Measurements from ENCODE around the gene ZNF808. TPM values are rescaled to one million over a fixed set of nuclear protein-coding genes. Genes with fewer than 3 reads are reported as not detected.

ZNF808 gene
- total and polyA plus RNA-seq, 2 of the 13 experiments (the other 11 are each of a cell fraction or from before 2014, with no cell fraction given), result 3.0 to 7.4 TPM

DNA sequence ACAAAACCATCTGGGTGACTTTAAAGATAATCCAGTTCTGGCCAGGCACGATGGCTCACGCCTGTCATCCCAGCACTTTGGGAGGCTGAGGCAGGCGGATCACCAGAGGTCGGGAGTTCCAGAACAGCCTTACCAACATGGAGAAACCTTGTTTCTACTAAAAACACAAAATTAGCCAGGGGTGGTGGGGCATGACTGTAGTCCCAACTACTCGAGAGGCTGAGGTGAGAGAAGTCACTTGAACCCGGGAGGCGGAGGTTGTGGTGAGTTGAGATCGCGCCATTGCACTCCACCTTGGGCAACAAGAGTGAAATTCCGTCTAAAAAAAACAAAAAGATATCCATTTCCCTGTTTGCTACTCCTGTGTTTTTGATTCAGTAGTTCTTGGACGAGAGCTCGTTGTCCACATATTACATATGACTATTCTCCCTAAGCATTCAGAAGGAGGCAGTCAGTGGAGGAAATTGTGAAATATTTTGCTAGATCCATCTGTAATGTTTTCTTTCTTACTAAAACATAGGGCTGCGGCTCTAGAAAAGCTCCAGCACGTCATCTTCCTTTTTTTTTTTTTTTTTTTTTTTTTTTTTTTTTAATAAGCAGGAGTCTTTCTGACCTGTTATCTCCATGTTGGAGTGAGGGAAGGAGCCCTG lies 76.2 kb downstream of the ZNF808 start:
- no peak for ATAC-seq
- Histone ChIP-seq H4K20me1 (ENCODE audit: insufficient read depth, low read length) (no peaks in the 10 kb centered on the region), H3K27ac (ENCODE audit: extremely low read length, insufficient read depth, low read length) (no peak overlapping the region), H3K36me3 (replicated peaks in 1 of 2; ENCODE audit: control insufficient read depth in 1 of 2, insufficient read depth in 2 of 2, low read length in 2 of 2) (no peaks in the 10 kb centered on the region), H3K4me3 (replicated peaks in 1 of 3; ENCODE audit: insufficient read depth in 1 of 3, low read depth in 2 of 3, low read length in 3 of 3) (no peak overlapping the region), H3K9ac (ENCODE audit: insufficient read depth, low read depth, low read length) (no peak overlapping the region), H2AFZ (ENCODE audit: low read length) (no peak overlapping the region), H3K9me3 (ENCODE audit: low read length) (peaks cover 33% of the 10 kb centered on the region), H3K79me2 (ENCODE audit: insufficient read depth, low read length) (peaks cover 9% of the 10 kb centered on the region), H3K27me3 (ENCODE audit: control insufficient read depth in 1 of 2, insufficient read depth in 2 of 2, low read length in 2 of 2) (no peaks in the 10 kb centered on the region), H3K4me1 (ENCODE audit: insufficient read depth, low read length) (peaks cover 17% of the 10 kb centered on the region), H3K4me2 (ENCODE audit: low read depth, low read length) (no peak overlapping the region)
- POLR2A ChIA-PET, result no interaction called here
- CTCF ChIA-PET (ENCODE audit: low intra/inter-chr PET ratio, low total read pairs), result no interaction called here
- in situ Hi-C loops (cut with HindIII; ENCODE audit: extremely low pct_ligation_motif_present, low pct_unique_long_range_greater_than_20kb), result no loop called here
- FAIRE-seq, result no peak
- TF ChIP-seq U2AF2 (IDR thresholded peaks at IDR 0.05; ENCODE audit: low read depth, low read length), result no peak
- no peak for TF ChIP-seq MZF1 (CRISPR knock-in tag; IDR thresholded peaks at IDR 0.05; ENCODE audit: borderline replicate concordance)
- TF ChIP-seq ZNF33A (CRISPR knock-in tag; IDR thresholded peaks at IDR 0.05; ENCODE audit: borderline replicate concordance), result no peak
- TF ChIP-seq SMARCE1 (IDR thresholded peaks at IDR 0.05; ENCODE audit: borderline replicate concordance), result no peak
- 84% methylated on average over 14 of the region's 14 CpGs for WGBS (ENCODE audit: low lambda C conversion rate)
- intact Hi-C loops (cut with micrococcal nuclease; ENCODE audit: unreplicated experiment), result no loop called here
- DNase-seq (ENCODE audit: low spot score), result no peak
- BruUV-seq (replicated peaks), result no TSS peak

Small RNA genes within 50 kb of the gene (small RNA-seq; reads per million reads assigned to genes)
- gene RPL39P34 (ENCODE audit: insufficient read depth in 2 of 3, insufficient read length in 3 of 3, low read depth in 2 of 3, low replicate concordance in 1 of 3), result 0 reads per million in 3 experiments

Other genes with a start within 250 kb of the ZNF808 start
- gene ZNF480, start 230.5 kb upstream of the ZNF808 start, total RNA-seq (2016; rRNA removed; fragmentation: Illumina TruSeq; extraction: Trizol), result 9.6 and 22.2 TPM in 2 replicates
- gene ZNF480, start 230.5 kb upstream of the ZNF808 start, polyA plus RNA-seq (2011; rRNA removed), result 2.1 and 3.0 TPM in 2 replicates
- gene ZNF610, start 191.4 kb upstream of the ZNF808 start, total RNA-seq (2016; rRNA removed; fragmentation: Illumina TruSeq; extraction: Trizol), result 0.60 and 0.69 TPM in 2 replicates
- 0.32 and 0.47 TPM in 2 replicates for gene ZNF610, start 191.4 kb upstream of the ZNF808 start, polyA plus RNA-seq (2011; rRNA removed)
- 0.18 TPM in 1 of 2 replicates, not detected in the other for gene ZNF880, start 157.7 kb upstream of the ZNF808 start, total RNA-seq (2016; rRNA removed; fragmentation: Illumina TruSeq; extraction: Trizol)
- 0.03 and 0.10 TPM in 2 replicates for gene ZNF880, start 157.7 kb upstream of the ZNF808 start, polyA plus RNA-seq (2011; rRNA removed)
- gene ZNF528, start 129.8 kb upstream of the ZNF808 start, total RNA-seq (2016; rRNA removed; fragmentation: Illumina TruSeq; extraction: Trizol), result 9.2 and 10.0 TPM in 2 replicates
- gene ZNF528, start 129.8 kb upstream of the ZNF808 start, polyA plus RNA-seq (2011; rRNA removed), result 4.1 and 6.2 TPM in 2 replicates
- gene ZNF534, start 98.5 kb upstream of the ZNF808 start, total RNA-seq (2016; rRNA removed; fragmentation: Illumina TruSeq; extraction: Trizol), result 0.04 TPM in 1 of 2 replicates, not detected in the other
- 0.08 TPM in 1 of 2 replicates, not detected in the other for gene ZNF534, start 98.5 kb upstream of the ZNF808 start, polyA plus RNA-seq (2011; rRNA removed)
- gene ZNF578, start 74.1 kb upstream of the ZNF808 start, total RNA-seq (2016; rRNA removed; fragmentation: Illumina TruSeq; extraction: Trizol), result not detected in 2 replicates
- not detected in 2 replicates for gene ZNF578, start 74.1 kb upstream of the ZNF808 start, polyA plus RNA-seq (2011; rRNA removed)
- gene ZNF701, start 42.6 kb downstream of the ZNF808 start, total RNA-seq (2016; rRNA removed; fragmentation: Illumina TruSeq; extraction: Trizol), result 6.3 and 7.7 TPM in 2 replicates
- 4.5 and 5.0 TPM in 2 replicates for gene ZNF701, start 42.6 kb downstream of the ZNF808 start, polyA plus RNA-seq (2011; rRNA removed)
- 20.4 and 22.6 TPM in 2 replicates for gene ZNF83, start 110.7 kb downstream of the ZNF808 start, total RNA-seq (2016; rRNA removed; fragmentation: Illumina TruSeq; extraction: Trizol)
- gene ZNF83, start 110.7 kb downstream of the ZNF808 start, polyA plus RNA-seq (2011; rRNA removed), result 44.5 and 50.9 TPM in 2 replicates
- gene ZNF611, start 207.4 kb downstream of the ZNF808 start, total RNA-seq (2016; rRNA removed; fragmentation: Illumina TruSeq; extraction: Trizol), result 4.1 and 9.9 TPM in 2 replicates
- gene ZNF611, start 207.4 kb downstream of the ZNF808 start, polyA plus RNA-seq (2011; rRNA removed), result 2.4 and 2.7 TPM in 2 replicates